Colon (tissue), 2 donors: Measurements from ENCODE around the gene PSENEN.

Experiments
- FAIRE-seq: peaks from 2 replicates; lab custom pipeline; 2012; peaks lifted over from hg19 to GRCh38; lab: Jason Lieb, UNC
- donor health status: control.
- donor health status: control.

PSENEN gene

DNA sequence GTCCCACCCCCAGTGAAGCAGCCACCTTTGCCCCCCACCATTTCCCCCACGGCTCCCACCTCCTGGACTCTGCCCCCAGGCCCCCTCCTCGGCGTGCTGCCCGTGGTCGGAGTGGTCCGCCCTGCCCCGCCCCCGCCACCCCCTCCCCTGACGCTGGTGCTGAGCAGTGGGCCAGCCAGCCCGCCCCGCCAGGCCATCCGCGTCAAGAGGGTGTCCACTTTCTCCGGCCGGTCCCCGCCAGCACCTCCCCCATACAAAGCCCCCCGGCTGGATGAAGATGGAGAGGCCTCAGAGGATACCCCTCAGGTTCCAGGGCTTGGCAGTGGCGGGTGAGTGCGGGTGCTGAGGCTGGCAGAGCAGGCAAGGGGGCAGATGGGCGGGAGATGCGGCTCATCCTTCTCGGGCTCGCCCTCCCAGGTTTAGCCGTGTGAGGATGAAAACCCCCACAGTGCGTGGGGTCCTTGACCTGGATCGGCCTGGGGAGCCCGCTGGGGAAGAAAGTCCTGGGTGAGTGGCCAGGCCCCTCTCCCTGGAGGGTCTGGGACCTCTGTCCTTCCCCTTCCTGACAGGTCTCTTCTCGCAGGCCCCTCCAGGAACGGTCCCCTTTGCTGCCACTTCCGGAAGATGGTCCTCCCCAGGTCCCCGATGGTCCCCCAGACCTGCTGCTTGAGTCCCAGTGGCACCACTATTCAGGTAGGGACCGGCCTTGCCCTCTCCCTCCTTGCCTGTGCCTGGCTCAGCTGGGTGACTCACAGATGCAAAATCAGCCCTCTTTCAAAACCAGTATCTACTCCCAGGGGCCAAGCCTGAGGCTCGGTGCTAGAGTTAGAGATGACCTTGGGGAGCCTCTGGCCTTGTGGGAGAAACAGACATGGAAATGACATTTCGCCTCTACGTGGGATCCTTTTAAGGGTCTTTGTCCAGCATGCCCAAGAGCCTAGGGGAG, 12.0 kb upstream of the PSENEN start:
- FAIRE-seq = no peak

GRCh38 chr19:35734273-35734672, 11.2 kb upstream of the PSENEN start:
- no peak for FAIRE-seq

GRCh38 chr19:35734889-35735288, 10.6 kb upstream of the PSENEN start:
- no peak for FAIRE-seq

DNA sequence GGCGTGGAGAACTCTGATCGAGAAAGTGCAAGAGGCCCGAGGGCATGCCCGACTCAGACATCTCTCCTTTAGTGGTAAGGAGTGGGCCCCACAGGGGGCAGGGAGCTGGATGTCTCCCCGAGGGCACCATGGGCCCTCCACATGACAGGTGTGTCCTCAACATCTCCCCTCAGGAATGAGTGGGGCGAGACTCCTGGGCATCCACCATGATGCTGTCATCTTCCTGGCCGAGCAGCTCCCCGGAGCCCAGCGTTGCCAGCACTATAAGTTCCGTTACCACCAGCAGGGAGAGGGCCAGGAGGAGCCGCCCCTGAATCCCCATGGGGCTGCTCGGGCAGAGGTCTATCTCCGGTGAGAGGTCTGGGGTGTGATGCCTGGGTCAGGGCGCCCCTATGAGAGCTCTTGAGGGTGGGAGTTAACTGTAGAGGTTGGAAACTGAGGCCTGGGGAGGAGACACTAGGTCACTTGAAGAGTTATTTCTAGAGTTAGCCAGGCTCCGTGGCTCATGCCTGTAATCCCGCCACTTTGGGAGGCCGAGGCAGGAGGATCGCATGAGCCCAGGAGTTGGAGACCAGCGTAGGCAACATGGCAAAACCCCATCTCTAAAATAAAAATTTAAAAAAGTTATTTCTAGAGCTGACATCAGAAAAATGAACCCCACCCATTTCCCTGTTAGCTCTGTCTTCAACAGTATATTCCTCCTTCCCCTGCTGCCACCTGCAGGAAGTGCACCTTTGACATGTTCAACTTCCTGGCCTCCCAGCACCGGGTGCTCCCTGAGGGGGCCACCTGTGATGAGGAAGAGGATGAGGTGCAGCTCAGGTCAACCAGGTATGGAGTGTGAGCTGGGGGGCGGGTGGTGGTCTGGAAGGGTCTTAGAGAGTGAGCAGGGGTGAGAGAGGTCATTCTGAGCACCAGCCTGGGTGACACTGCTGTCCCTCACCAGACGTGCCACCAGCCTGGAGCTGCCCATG, 8.3 kb upstream of the PSENEN start:
- no peak for FAIRE-seq

- no peak for FAIRE-seq
Measured at GRCh38 chr19:35738021-35738886, 7.2 kb upstream of the PSENEN start.

- no peak for FAIRE-seq
Measured at GRCh38 chr19:35738887-35739229, 6.6 kb upstream of the PSENEN start.

GRCh38 chr19:35739275-35740107, 6.0 kb upstream of the PSENEN start:
- FAIRE-seq = no peak

- FAIRE-seq = no peak
Measured at GRCh38 chr19:35740108-35740422, 5.4 kb upstream of the PSENEN start.

DNA sequence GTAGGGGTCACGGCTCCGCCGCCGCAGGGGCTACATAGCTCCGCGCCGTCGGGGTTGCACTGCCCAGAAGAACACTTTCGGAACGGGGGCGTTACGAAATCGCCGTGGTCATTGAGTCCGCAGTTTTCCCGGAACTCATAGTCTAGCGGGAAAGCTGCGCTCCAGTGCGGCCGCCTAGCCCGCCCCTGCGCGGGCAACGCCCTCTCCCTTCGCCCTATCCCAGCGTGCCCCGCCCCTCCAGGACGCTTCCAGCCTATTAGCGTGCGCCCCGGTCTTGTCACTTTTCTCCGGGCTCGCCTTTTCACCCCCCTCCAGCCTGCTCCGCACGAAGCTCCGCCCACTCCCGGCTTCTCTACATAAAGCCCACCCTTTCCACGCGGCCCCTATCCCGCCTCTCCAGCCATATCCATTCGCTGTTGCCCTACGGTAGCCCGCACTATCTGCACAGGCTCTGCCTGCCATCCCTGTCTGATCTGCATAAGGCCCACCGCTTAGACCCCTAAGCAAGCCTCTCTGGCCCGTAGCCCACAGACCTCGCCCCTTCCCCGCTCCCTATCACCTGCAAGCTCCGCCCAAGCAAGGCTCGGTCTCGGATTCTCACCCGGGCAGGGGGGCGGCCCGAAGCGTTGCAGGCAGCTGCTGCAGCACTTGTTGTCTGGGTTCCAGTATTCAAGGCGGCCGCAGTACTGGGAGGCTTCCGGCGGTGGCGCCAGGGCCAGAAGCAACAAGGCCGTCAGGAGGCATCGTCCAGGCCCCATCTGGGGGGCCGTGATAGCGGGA, 4.8 kb upstream of the PSENEN start:
- FAIRE-seq = no peak

DNA sequence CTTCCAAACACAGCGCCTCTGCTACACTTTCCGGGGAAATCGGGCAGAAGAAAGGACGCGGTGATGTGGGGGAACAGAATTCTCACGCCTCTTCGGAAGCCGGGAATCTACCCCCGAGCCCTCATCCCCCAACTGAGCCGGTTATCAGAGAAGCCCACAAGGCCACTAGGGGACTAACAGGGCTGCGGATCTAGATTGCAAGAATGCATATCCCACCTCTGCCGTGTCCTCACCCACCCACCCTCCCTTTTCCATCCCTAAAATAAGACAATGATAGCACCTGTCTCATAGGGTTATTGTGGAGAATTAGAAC, 4.3 kb upstream of the PSENEN start:
- FAIRE-seq = no peak

DNA sequence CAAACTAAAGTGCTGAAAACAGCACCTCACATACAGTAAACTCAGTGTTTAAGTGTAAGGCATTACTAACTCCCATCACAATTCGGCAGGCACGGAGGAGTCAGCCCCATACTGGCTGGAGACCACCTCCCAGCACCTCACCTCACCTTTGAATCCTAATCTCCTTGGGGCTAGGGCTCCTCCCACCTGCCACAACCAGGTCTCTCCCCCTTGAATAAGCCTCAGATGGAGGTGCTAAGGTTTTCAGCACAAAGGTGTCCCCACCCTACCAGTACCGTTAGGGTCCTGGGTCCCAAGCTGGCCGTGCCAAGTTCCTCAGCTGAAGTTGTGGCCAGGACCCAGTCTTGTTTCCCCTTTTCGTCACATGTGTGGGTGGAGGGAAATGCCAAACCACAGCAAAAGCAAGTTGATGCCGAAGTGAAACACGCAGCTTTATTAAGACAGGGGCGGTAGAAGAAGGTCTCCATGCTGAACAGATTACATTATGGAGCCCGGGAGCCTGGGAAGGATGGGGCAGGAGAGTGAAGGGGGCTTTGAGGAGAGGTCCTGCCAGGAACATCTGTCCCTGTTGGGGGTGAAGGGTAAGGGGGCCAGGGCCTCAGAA, 3.2 kb upstream of the PSENEN start, which contains the start of gene IGFLR1:
TSS of gene IGFLR1 (minus strand) at position 332 of the 604 bp plus-strand sequence. CDS start 1,272 bp downstream, outside the sequence.
- no peak for FAIRE-seq

DNA sequence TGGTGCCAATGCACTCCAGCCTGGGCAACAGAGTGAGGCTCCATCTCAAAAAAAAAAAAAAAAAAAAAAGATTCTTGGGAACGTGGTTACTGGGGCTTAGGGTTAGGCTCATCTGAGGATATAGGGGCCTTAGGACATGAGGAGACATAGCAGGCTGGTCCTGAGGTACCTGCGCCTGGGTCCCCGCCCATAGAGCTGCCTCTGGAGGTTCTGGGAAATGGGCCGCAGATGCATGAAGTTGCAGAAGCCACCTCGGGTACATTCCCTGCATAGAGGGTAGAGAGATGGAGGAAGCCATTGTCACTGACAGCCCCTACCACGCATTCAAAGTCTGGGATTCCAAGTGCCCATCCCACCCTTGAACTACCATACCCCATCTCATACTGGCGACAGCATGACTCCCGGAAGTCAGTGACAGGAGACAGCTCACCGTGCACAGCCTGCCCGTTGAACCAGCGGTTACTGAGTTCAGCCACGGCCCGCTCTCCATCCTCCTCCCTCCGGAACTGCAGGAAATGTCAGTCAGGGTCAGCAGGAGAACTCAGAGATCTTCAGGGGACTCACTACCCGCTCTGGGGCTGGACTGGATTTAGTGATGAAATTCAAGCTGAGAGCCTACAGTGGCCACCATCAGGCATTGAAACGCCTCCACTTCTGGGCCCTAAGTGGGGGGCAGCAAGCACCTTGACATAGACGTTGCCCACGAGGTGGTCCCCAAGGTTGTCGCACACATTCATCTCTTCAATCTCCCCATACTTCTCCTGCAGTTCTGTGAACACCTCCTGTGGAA, 1.6 kb upstream of the PSENEN start:
- FAIRE-seq = no peak

GRCh38 chr19:35744430-35745327, 772 bp upstream of the PSENEN start:
- no peak for FAIRE-seq

GRCh38 chr19:35746087-35746462, 624 bp downstream of the PSENEN start:
- FAIRE-seq = no peak

DNA sequence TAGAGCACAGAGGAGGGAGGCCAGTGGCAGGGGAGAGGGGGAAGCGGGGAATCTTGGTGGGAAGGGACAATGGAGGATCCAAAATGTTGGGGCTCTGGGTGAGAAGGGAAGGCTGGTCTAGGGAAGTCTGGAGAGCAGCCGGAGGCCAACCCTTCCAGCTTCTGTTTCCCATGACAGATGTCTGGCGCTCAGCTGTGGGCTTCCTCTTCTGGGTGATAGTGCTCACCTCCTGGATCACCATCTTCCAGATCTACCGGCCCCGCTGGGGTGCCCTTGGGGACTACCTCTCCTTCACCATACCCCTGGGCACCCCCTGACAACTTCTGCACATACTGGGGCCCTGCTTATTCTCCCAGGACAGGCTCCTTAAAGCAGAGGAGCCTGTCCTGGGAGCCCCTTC, 1.1 kb downstream of the PSENEN start:
- no peak for FAIRE-seq

GRCh38 chr19:35748106-35749020, 2.9 kb downstream of the PSENEN start, which contains the start of gene LIN37:
Gene LIN37 (plus strand): TSS chr19:35748576. CDS start chr19:35748725, 149 bp downstream.
- peak; percentile 87 for FAIRE-seq

GRCh38 chr19:35750167-35750566, 4.7 kb downstream of the PSENEN start:
- FAIRE-seq = no peak
